Measurements from ENCODE around the gene RNF111.

- TF ChIP-seq POLR2AphosphoS5 (IDR thresholded peaks at IDR 0.05; ENCODE audit: low read depth, low read length) = no peak
- no peak for TF ChIP-seq REST (IDR thresholded peaks at IDR 0.05; ENCODE audit: insufficient read depth in 1 of 2, low read depth in 2 of 2, low read length in 2 of 2)
- no peak for TF ChIP-seq SIN3A (IDR thresholded peaks at IDR 0.05; ENCODE audit: borderline replicate concordance, insufficient read depth, low read length)
- no peak for TF ChIP-seq TAF1 (IDR thresholded peaks at IDR 0.05; ENCODE audit: borderline replicate concordance, insufficient read depth, low read length)
Observed at GRCh38 chr15:58958811-58959210, 28.7 kb upstream of the RNF111 start.

Data from PFSK-1 (cell line).